ENCODE results near the gene RIMOC1. TPM values are rescaled to one million over a fixed set of nuclear protein-coding genes. Genes with fewer than 3 reads are reported as not detected.

Gene RIMOC1
- total RNA-seq, 6 experiments from 2014 or later = 31.1 to 38.9 (median 35.4) TPM

- H3K36me3 Mint-ChIP-seq (ENCODE audit: low read depth) = no peaks in the 10 kb centered on the region
- no peak overlapping the region for H3K4me3 Mint-ChIP-seq
- DNase-seq = no peak
- peaks cover 17% of the 10 kb centered on the region for H3K27me3 Mint-ChIP-seq (ENCODE audit: insufficient read depth)
- H3K27ac Mint-ChIP-seq = no peak overlapping the region
- H3K9me3 Mint-ChIP-seq = no peaks in the 10 kb centered on the region
- TF ChIP-seq, protein P1, sequence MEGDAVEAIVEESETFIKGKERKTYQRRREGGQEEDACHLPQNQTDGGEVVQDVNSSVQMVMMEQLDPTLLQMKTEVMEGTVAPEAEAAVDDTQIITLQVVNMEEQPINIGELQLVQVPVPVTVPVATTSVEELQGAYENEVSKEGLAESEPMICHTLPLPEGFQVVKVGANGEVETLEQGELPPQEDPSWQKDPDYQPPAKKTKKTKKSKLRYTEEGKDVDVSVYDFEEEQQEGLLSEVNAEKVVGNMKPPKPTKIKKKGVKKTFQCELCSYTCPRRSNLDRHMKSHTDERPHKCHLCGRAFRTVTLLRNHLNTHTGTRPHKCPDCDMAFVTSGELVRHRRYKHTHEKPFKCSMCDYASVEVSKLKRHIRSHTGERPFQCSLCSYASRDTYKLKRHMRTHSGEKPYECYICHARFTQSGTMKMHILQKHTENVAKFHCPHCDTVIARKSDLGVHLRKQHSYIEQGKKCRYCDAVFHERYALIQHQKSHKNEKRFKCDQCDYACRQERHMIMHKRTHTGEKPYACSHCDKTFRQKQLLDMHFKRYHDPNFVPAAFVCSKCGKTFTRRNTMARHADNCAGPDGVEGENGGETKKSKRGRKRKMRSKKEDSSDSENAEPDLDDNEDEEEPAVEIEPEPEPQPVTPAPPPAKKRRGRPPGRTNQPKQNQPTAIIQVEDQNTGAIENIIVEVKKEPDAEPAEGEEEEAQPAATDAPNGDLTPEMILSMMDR (IDR thresholded peaks at IDR 0.05) = no peak
- no peaks in the 10 kb centered on the region for H3K4me1 Mint-ChIP-seq (ENCODE audit: low read depth)
These were observed 12.1 kb upstream of the RIMOC1 start for GRCh38 chr5:41892031-41892430.

GRCh38 chr5:41893074-41893851, 10.9 kb upstream of the RIMOC1 start:
- peaks cover 14% of the 10 kb centered on the region for H3K27me3 Mint-ChIP-seq (ENCODE audit: insufficient read depth)
- no peaks in the 10 kb centered on the region for H3K9me3 Mint-ChIP-seq
- no peak overlapping the region for H3K4me3 Mint-ChIP-seq
- H3K4me1 Mint-ChIP-seq (ENCODE audit: low read depth) = no peaks in the 10 kb centered on the region
- DNase-seq = no peak
- H3K27ac Mint-ChIP-seq = no peak overlapping the region
- H3K36me3 Mint-ChIP-seq (ENCODE audit: low read depth) = no peaks in the 10 kb centered on the region
- TF ChIP-seq, protein P1 (IDR thresholded peaks at IDR 0.05) = no peak

DNA sequence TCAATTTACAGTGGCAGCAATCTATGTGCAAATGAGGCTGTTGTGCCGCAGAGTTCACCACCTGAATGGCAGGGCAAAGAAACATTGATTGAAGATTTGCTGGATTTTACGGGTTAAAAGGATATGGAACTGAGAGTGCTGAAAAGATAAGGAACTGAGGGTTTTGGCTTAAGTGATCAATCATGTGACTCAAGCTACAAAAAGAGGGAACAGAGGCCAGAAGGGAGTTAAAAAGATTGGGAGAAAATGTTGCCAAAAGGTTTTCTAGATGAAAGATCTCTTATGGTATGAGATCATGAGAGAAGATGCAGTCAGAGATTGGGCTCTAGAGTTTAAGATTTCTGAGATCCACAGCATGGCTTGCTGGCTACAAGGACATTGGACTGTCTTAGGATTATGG, 7.9 kb upstream of the RIMOC1 start:
- H3K9me3 Mint-ChIP-seq = no peaks in the 10 kb centered on the region
- no peaks in the 10 kb centered on the region for H3K4me1 Mint-ChIP-seq (ENCODE audit: low read depth)
- TF ChIP-seq, protein P1 (IDR thresholded peaks at IDR 0.05) = no peak
- no peak for DNase-seq
- H3K27me3 Mint-ChIP-seq (ENCODE audit: insufficient read depth) = peaks cover 8% of the 10 kb centered on the region
- no peak overlapping the region for H3K27ac Mint-ChIP-seq
- H3K4me3 Mint-ChIP-seq = no peak overlapping the region
- no peaks in the 10 kb centered on the region for H3K36me3 Mint-ChIP-seq (ENCODE audit: low read depth)

GRCh38 chr5:41903382-41903891, 707 bp upstream of the RIMOC1 start:
- TF ChIP-seq, protein P1 (IDR thresholded peaks at IDR 0.05) = no peak
- DNase-seq = no peak
- peaks cover 4% of the 10 kb centered on the region for H3K27me3 Mint-ChIP-seq (ENCODE audit: insufficient read depth)

GRCh38 chr5:41906151-41906550, 2.0 kb downstream of the RIMOC1 start:
- Mint-ChIP-seq H3K4me1 (ENCODE audit: low read depth) (peaks cover 50% of the 10 kb centered on the region), H3K36me3 (ENCODE audit: low read depth) (peaks cover 19% of the 10 kb centered on the region), H3K27ac (no peak overlapping the region), H3K4me3 (no peak overlapping the region), H3K27me3 (ENCODE audit: insufficient read depth) (peaks cover 6% of the 10 kb centered on the region), H3K9me3 (no peaks in the 10 kb centered on the region)
- TF ChIP-seq, protein P1 (IDR thresholded peaks at IDR 0.05) = no peak
- no peak for DNase-seq

More at GRCh38 chr5:41903382-41903891, 707 bp upstream of the RIMOC1 start:
- H3K9me3 Mint-ChIP-seq = no peaks in the 10 kb centered on the region
- peaks cover 14% of the 10 kb centered on the region; the same call in 1 of the 2 replicates for H3K36me3 Mint-ChIP-seq (ENCODE audit: low read depth)
- H3K4me1 Mint-ChIP-seq (ENCODE audit: low read depth) = peaks cover 43% of the 10 kb centered on the region
- peak overlapping the region; percentile 97 for H3K4me3 Mint-ChIP-seq
- peak overlapping the region; percentile 97 for H3K27ac Mint-ChIP-seq
